Subcutaneous abdominal adipose tissue (tissue), 5 donors: ENCODE data around the gene MT1B.

ENCODE experiments used
- H3K27ac ChIP-seq: one replicate; pipeline ENCODE4 v1.7.0; 2013; ENCODE audit warnings: low read depth, mild to moderate bottlenecking, inconsistent platforms, low read length, moderate library complexity
- H3K27me3 ChIP-seq, 5 donors: one replicate each; pipeline ENCODE4 v1.7.0; 2013; ENCODE audit warnings: low read length in 5 of 5, inconsistent platforms in 1 of 5; ENCODE audit not compliant: control insufficient read depth in 5 of 5, insufficient read depth in 4 of 5
- H3K36me3 ChIP-seq, 5 donors: one replicate each; pipeline ENCODE4 v1.7.0; 2013; ENCODE audit warnings: low read length in 5 of 5; ENCODE audit not compliant: control insufficient read depth in 5 of 5, insufficient read depth in 5 of 5
- H3K4me1 ChIP-seq, 5 donors: one replicate each; pipeline ENCODE4 v1.7.0; 2013; ENCODE audit warnings: low read length in 5 of 5, mild to moderate bottlenecking in 3 of 5, moderate library complexity in 1 of 5; ENCODE audit not compliant: control insufficient read depth in 5 of 5, insufficient read depth in 5 of 5
- H3K4me3 ChIP-seq, 5 donors: one replicate each; pipeline ENCODE4 v1.7.0; 2013; ENCODE audit warnings: low read length in 5 of 5, low read depth in 1 of 5
- H3K9ac ChIP-seq, 5 donors: one replicate each; pipeline ENCODE4 v1.7.0; 2013; ENCODE audit warnings: low read length in 5 of 5, mild to moderate bottlenecking in 4 of 5, moderate library complexity in 3 of 5
- H3K9me3 ChIP-seq, 5 donors: one replicate each; pipeline ENCODE4 v1.7.0; 2013; ENCODE audit warnings: low read length in 5 of 5; ENCODE audit not compliant: control insufficient read depth in 5 of 5
- donor health status: healthy.
- donor health status: healthy.
- donor health status: healthy.
- donor health status: healthy.
- donor health status: healthy.

The MT1B gene

GRCh38 chr16:56683424-56684172 lies 31.9 kb downstream of the MT1B start:
- H3K27ac ChIP-seq: peak overlapping the region; percentile 77
- peak overlapping the region; percentile 78 to 99 (median 88) for H3K4me3 ChIP-seq
- peak overlapping the region in 4 of 5 donors; percentile 77 to 98 (median 88) for H3K9ac ChIP-seq
- no peaks in the 10 kb centered on the region for H3K27me3 ChIP-seq
- peaks cover 0 to 2% (median 0%) of the 10 kb centered on the region in 5 donors for H3K36me3 ChIP-seq
- H3K9me3 ChIP-seq: peaks cover 0 to 18% (median 6%) of the 10 kb centered on the region in 5 donors
- H3K4me1 ChIP-seq: peaks cover 12 to 52% (median 36%) of the 10 kb centered on the region in 5 donors

DNA sequence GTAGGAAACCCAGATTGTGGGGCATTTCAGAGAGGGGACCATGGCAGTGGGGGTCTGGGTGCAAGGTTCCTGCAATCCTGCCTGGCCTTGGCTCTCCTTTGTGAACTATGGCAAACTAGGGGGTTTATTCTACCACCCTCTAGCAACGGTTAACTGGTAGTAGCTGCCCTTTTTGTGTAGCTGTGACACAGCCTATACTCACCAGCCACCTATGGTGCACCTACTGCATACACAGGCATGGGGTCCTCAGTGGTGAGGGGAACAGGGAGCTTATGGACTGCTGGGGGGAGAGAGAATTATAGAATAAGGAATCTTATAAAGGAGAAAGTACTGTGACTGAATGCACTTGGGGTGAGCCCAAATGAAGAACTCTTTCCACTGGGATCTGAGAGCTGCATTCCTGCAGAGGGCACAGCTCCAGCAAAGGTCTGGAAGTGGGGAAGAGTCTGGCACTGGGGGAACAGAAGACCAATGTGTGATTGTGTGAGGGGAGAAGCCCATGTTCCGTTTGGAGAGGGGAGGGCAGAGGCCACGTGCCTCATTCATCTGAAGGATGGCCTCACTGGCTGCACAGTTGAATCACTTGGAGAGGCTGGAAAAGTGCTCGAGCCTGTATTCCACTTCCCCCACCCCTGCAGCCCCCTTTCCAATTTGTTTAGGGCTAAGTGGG lies 32.7 kb downstream of the MT1B start:
- Histone ChIP-seq H3K27ac (peak overlapping the region; percentile 77), H3K9ac (peak overlapping the region in 3 of 5 donors; percentile 65 to 98 (median 92)), H3K4me3 (peak overlapping the region in 4 of 5 donors; percentile 87 to 99 (median 91)), H3K36me3 (peaks cover 0 to 2% (median 0%) of the 10 kb centered on the region in 5 donors), H3K27me3 (no peaks in the 10 kb centered on the region), H3K9me3 (peaks cover 0 to 18% (median 6%) of the 10 kb centered on the region in 5 donors), H3K4me1 (peaks cover 12 to 52% (median 36%) of the 10 kb centered on the region in 5 donors)

- Histone ChIP-seq H3K9ac (peak overlapping the region in 2 of 5 donors; percentile 2 to 98), H3K36me3 (peaks cover 0 to 2% (median 0%) of the 10 kb centered on the region in 5 donors)
Observed at GRCh38 chr16:56684926-56685590, 33.4 kb downstream of the MT1B start.

GRCh38 chr16:56686758-56687157 lies 35.1 kb downstream of the MT1B start:
- H3K27ac ChIP-seq: no peak overlapping the region
- H3K27me3 ChIP-seq: no peaks in the 10 kb centered on the region
- H3K9ac ChIP-seq: no peak overlapping the region
- no peak overlapping the region for H3K4me3 ChIP-seq
- peaks cover 0 to 2% (median 0%) of the 10 kb centered on the region in 5 donors for H3K36me3 ChIP-seq
- H3K9me3 ChIP-seq: peaks cover 0 to 18% (median 6%) of the 10 kb centered on the region in 5 donors
- peaks cover 9 to 41% (median 28%) of the 10 kb centered on the region in 5 donors for H3K4me1 ChIP-seq

More at GRCh38 chr16:56684926-56685590, 33.4 kb downstream of the MT1B start:
- Histone ChIP-seq H3K27ac (peak overlapping the region; percentile 77), H3K9me3 (peaks cover 0 to 18% (median 6%) of the 10 kb centered on the region in 5 donors), H3K4me1 (peaks cover 12 to 52% (median 36%) of the 10 kb centered on the region in 5 donors), H3K27me3 (no peaks in the 10 kb centered on the region), H3K4me3 (peak overlapping the region in 2 of 5 donors; percentile 87 to 99)

DNA sequence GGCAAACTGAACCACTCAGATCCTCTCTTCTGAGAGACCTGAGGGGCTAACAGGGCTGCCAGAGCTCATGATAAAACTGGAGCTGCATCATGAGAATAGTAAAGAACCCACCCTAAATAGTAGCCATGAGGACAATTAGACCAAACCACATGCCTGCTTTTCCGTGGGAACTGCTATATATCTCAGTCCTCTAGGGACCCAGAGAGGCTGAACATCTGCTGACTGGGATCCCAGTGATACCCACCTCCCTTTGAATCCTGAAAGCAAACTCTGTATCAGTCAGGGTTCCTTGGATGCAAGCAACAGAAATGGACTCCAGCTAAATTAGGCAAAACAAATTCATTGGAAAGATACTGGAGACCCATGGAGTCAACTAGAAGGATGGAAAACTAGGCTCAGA lies 37.1 kb downstream of the MT1B start:
- H3K9me3 ChIP-seq: peaks cover 0 to 18% (median 6%) of the 10 kb centered on the region in 5 donors
- H3K4me1 ChIP-seq: peaks cover 2 to 22% (median 13%) of the 10 kb centered on the region in 5 donors
- no peak overlapping the region for H3K27ac ChIP-seq
- no peaks in the 10 kb centered on the region for H3K27me3 ChIP-seq
- no peaks in the 10 kb centered on the region for H3K36me3 ChIP-seq
- no peak overlapping the region for H3K4me3 ChIP-seq
- H3K9ac ChIP-seq: no peak overlapping the region

DNA sequence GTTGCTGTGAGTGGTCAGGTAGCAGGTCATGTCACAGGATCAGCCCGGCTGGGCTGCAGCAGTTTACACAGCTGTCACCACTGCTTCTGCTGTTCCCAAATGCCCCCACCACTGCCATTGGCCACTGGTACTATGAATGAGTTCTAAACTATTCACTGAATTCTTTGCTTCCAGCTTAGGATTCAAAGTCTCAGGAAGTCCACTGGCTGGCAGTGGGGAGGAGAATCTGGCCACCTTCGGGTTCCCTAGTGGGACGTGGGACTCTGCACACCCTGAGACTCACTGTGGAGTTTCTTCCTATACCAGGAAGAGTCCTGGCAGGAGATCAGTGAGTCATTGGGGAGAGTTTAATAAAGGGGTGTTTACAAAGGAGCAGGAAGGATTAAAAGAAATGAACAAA lies 37.5 kb downstream of the MT1B start:
- H3K4me1 ChIP-seq: peaks cover 2 to 18% (median 9%) of the 10 kb centered on the region in 5 donors
- H3K27ac ChIP-seq: no peak overlapping the region

GRCh38 chr16:56690420-56691122 lies 38.9 kb downstream of the MT1B start:
- Histone ChIP-seq H3K9me3 (peaks cover 0 to 18% (median 6%) of the 10 kb centered on the region in 5 donors), H3K27ac (no peak overlapping the region), H3K36me3 (no peaks in the 10 kb centered on the region)

More for the DNA sequence above, 37.5 kb downstream of the MT1B start:
- H3K9ac ChIP-seq: no peak overlapping the region
- H3K9me3 ChIP-seq: peaks cover 0 to 18% (median 6%) of the 10 kb centered on the region in 5 donors
- H3K36me3 ChIP-seq: no peaks in the 10 kb centered on the region
- no peaks in the 10 kb centered on the region for H3K27me3 ChIP-seq
- no peak overlapping the region for H3K4me3 ChIP-seq

DNA sequence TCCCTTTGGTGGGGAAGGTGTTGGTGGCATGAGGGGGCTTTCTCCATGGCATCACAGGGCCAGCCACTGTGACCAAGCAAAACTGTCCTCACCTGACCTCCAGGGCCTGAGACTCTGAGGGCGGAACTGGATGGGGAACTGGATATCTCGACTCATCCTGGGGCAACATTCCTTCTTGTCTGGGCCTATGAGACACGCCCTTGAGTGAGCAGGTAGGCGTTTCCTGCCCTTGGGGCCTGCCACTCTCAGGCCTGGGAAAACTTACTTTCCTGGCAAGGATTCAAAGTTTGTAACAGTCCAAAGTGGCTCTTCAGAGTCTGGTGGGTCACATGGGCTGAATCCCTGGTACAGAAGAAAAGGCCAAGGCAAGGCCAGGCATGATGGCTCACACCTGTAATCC lies 40.2 kb downstream of the MT1B start:
- no peak overlapping the region for H3K4me3 ChIP-seq
- no peak overlapping the region for H3K9ac ChIP-seq
- peaks cover 0 to 8% (median 2%) of the 10 kb centered on the region in 5 donors for H3K9me3 ChIP-seq
- no peaks in the 10 kb centered on the region for H3K27me3 ChIP-seq
- no peak overlapping the region for H3K27ac ChIP-seq
- H3K36me3 ChIP-seq: no peaks in the 10 kb centered on the region
- H3K4me1 ChIP-seq: no peaks in the 10 kb centered on the region

More at GRCh38 chr16:56690420-56691122, 38.9 kb downstream of the MT1B start:
- Histone ChIP-seq H3K27me3 (no peaks in the 10 kb centered on the region), H3K9ac (no peak overlapping the region), H3K4me1 (peaks cover 0 to 4% (median 0%) of the 10 kb centered on the region in 5 donors), H3K4me3 (no peak overlapping the region)

- Histone ChIP-seq H3K4me1 (no peaks in the 10 kb centered on the region), H3K9me3 (peaks cover 0 to 6% (median 0%) of the 10 kb centered on the region in 5 donors), H3K27ac (no peak overlapping the region), H3K27me3 (no peaks in the 10 kb centered on the region), H3K4me3 (no peak overlapping the region), H3K36me3 (no peaks in the 10 kb centered on the region), H3K9ac (no peak overlapping the region)
Observed at GRCh38 chr16:56695246-56695645, 43.6 kb downstream of the MT1B start.
